Immature natural killer cell (primary cell): Measurements from ENCODE around the gene UCN. TPM values are rescaled to one million over a fixed set of nuclear protein-coding genes. Genes with fewer than 3 reads are reported as not detected.
A peak's percentile ranks its signal among the peaks of the same experiment; 100 is the strongest.
"Not testable (repeated sequence)": the region's sequence is repeated elsewhere in the genome, so short reads cannot be mapped to it uniquely, and the experiment has no call there.

Experiments used
- DNase-seq, 3 donors: peaks; one replicate each; pipeline ENCODE4 v3.0.0; 2022; ENCODE audit warnings: mixed read lengths in 1 of 3
- H3K27ac Mint-ChIP-seq, 6 donors: one replicate each; pipeline ENCODE4 v1.8.0; 2020; ENCODE audit warnings: mixed read lengths in 6 of 6, mild to moderate bottlenecking in 5 of 6, inconsistent platforms in 4 of 6, moderate library complexity in 3 of 6
- H3K27me3 Mint-ChIP-seq, 3 donors: one replicate each; pipeline ENCODE4 v1.8.0; 2020 to 2021; ENCODE audit warnings: low read depth in 3 of 3, mild to moderate bottlenecking in 3 of 3, mixed read lengths in 3 of 3, moderate library complexity in 3 of 3, inconsistent platforms in 1 of 3
- H3K36me3 Mint-ChIP-seq, 3 donors: one replicate each; pipeline ENCODE4 v1.8.0; 2020; ENCODE audit warnings: mixed read lengths in 3 of 3, inconsistent platforms in 2 of 3, mild to moderate bottlenecking in 2 of 3
- H3K4me1 Mint-ChIP-seq, 2 donors: one replicate each; pipeline ENCODE4 v1.8.0; 2020; ENCODE audit warnings: inconsistent platforms in 2 of 2, mild to moderate bottlenecking in 2 of 2, mixed read lengths in 2 of 2, moderate library complexity in 1 of 2
- H3K4me3 Mint-ChIP-seq, 5 donors: one replicate each; pipeline ENCODE4 v1.8.0; 2020; ENCODE audit warnings: mild to moderate bottlenecking in 5 of 5, mixed read lengths in 5 of 5, inconsistent platforms in 3 of 5, moderate library complexity in 3 of 5
- H3K9me3 Mint-ChIP-seq, 6 donors: one replicate each; pipeline ENCODE4 v1.8.0; 2020; ENCODE audit warnings: mild to moderate bottlenecking in 6 of 6, mixed read lengths in 6 of 6, inconsistent platforms in 4 of 6, moderate library complexity in 3 of 6
- polyA plus RNA-seq, 3 donors: library from polyadenylated mRNA; unstranded; fragments of 300-500 nt; fragmentation: Illumina TruSeq; gene quantifications; one replicate each; pipeline ENCODE4 v1.2.3, GENCODE V29; 2021

Gene UCN, protein sequence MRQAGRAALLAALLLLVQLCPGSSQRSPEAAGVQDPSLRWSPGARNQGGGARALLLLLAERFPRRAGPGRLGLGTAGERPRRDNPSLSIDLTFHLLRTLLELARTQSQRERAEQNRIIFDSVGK
- under 1 TPM in 1 of 3 donors, not detected in 2; 0.66 TPM for polyA plus RNA-seq

- no peak within 1 kb of the TSS for H3K27ac Mint-ChIP-seq
- no peak for DNase-seq
- H3K9me3 Mint-ChIP-seq = no peaks in the 10 kb centered on the region
- peaks cover 12 to 15% (median 15%) of the 10 kb centered on the region in 3 donors for H3K36me3 Mint-ChIP-seq
- H3K4me1 Mint-ChIP-seq = peaks cover 0 to 6% of the 10 kb centered on the region in 2 donors
- H3K27me3 Mint-ChIP-seq = peaks cover 3 to 12% (median 11%) of the 10 kb centered on the region in 3 donors
- H3K4me3 Mint-ChIP-seq = peak within 1 kb of the TSS in 2 of 5 donors; percentile 25 to 63
Observed at GRCh38 chr2:27308359-27308881, at the start of gene UCN. TSS of gene UCN (minus strand) at chr2:27308445. CDS start at chr2:27307895, 550 bp downstream.

DNA sequence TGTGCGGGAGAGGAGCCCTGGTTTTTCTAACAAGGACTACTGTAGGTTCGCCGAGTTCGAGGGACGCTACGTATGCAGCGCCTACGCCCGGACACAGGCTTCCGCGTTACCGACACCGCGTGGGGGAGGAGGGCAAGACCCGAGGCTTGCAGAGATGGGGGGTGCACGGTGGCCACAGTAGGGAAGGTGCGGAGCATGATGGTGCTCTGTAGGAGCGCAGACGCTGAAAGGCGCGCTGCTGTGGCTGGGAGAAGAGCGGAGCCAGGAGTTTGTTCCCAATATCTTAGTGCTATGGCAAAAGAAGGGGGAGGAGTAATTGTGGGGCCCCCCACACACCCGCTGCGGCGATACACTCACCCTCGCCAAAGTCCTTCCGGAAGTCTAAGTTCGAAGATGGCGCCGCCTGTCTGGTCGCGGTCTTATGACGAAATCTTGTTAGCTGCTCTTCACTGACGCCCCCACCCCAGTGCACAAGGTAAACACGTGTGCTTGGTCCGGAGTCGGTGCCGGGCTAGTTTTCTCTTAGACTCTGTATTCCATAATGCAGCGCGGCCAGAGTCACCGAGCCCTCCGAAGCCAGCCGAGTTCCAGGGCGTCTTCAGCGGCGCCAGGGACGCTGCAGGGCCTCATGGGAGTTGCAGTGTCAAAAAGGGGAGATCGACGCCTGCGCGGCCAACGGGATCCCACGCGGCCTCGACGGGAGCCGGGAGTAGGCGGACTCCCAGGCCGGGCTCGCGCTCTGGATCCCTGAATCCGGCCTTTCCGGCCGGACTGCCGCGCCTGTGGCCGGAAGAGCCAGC lies 48.3 kb upstream of the UCN start, which contains the start of gene GTF3C2:
Gene GTF3C2 (minus strand): TSS at position 383 of the 800 bp plus-strand sequence. CDS start 13,210 bp downstream, outside the sequence.
- Mint-ChIP-seq H3K4me3 (peak within 1 kb of the TSS; percentile 92 to 100 (median 98)), H3K4me1 (peaks cover 47 to 62% of the 10 kb centered on the region in 2 donors), H3K27me3 (peaks cover 6 to 12% (median 7%) of the 10 kb centered on the region in 3 donors), H3K27ac (peak within 1 kb of the TSS; percentile 94 to 100 (median 98)), H3K9me3 (no peaks in the 10 kb centered on the region), H3K36me3 (no peaks in the 10 kb centered on the region)
- DNase-seq = peak; percentile 94

DNA sequence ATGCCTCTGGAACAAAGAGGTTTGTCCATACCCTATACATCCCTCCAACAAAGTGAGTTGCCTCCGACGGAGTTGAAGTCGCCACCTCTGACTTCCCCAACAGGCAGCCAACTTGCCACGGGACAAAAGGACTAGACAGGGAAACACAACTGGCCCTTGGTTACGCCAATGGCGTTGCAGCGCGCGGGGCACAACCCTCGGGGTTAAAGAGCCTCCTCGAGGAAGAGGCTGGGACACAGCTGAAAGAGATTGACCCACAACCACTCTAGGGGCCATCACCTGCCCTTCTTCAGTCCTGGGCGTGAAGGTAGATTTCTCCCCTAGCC lies 47.8 kb upstream of the UCN start:
- peak overlapping the region; percentile 94 to 100 (median 98) for H3K27ac Mint-ChIP-seq
- H3K27me3 Mint-ChIP-seq = peaks cover 6 to 12% (median 7%) of the 10 kb centered on the region in 3 donors
- H3K4me1 Mint-ChIP-seq = peaks cover 48 to 63% of the 10 kb centered on the region in 2 donors
- DNase-seq = no peak
- H3K4me3 Mint-ChIP-seq = peak overlapping the region; percentile 92 to 100 (median 98)
- H3K9me3 Mint-ChIP-seq = no peaks in the 10 kb centered on the region
- no peaks in the 10 kb centered on the region for H3K36me3 Mint-ChIP-seq

- Mint-ChIP-seq H3K27me3 (peaks cover 6 to 12% (median 7%) of the 10 kb centered on the region in 3 donors), H3K4me3 (peak overlapping the region in 3 of 5 donors; percentile 38 to 100 (median 38)), H3K27ac (peak overlapping the region in 4 of 6 donors; percentile 5 to 100 (median 55)), H3K9me3 (no peaks in the 10 kb centered on the region), H3K36me3 (no peaks in the 10 kb centered on the region), H3K4me1 (peaks cover 52 to 71% of the 10 kb centered on the region in 2 donors)
- DNase-seq = no peak
Observed at GRCh38 chr2:27354597-27354927, 46.3 kb upstream of the UCN start.

DNA sequence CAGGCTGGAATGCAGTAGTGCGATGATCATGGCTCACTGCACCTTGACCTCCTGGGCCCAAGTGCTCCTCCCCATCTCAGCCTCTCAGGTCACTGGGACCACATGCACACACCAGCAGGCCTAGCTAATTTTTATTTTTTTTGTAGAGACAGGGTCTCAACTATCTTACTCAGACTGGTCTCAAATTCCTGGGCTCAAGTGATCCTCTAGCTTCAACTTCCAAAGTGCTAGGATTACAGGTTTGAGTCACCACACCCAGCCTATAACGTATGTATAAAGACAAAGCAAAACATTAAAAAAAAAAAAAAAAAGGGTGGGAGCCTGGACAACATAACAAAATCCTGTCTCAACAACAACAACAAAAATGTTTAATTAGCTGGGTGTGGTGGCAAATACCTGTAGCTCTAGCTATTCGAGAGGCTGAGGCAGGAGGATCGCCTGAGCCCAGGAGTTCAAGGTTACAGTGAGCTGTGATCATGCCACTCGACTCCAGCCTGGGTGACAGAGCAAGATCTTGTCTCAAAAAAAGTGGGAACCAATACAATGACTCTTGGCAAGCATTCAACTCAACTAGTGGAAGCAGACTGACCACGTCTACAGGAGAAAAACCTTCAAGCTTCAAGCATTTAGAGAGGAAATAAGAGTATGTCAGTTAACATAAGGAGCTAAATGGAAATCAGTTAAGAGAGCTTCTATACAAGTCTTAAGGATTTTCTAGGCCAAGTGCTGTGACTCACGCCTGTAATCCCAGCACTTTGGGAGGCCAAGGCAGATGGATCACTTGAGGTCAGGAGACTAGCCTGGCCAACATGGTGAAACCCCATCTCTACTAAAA lies 45.7 kb upstream of the UCN start:
- no peaks in the 10 kb centered on the region for H3K9me3 Mint-ChIP-seq
- H3K4me3 Mint-ChIP-seq = peak overlapping the region in 4 of 5 donors; percentile 30 to 38 (median 36)
- H3K36me3 Mint-ChIP-seq = no peaks in the 10 kb centered on the region
- peaks cover 6 to 12% (median 7%) of the 10 kb centered on the region in 3 donors for H3K27me3 Mint-ChIP-seq
- H3K4me1 Mint-ChIP-seq = peaks cover 54 to 76% of the 10 kb centered on the region in 2 donors
- no peak for DNase-seq
- peak overlapping the region in 3 of 6 donors; percentile 5 to 62 (median 50) for H3K27ac Mint-ChIP-seq

GRCh38 chr2:27353386-27353761 lies 45.1 kb upstream of the UCN start:
- peak overlapping the region in 1 of 6 donors; percentile 62 for H3K27ac Mint-ChIP-seq
- H3K4me1 Mint-ChIP-seq = peaks cover 51 to 72% of the 10 kb centered on the region in 2 donors
- H3K4me3 Mint-ChIP-seq = not testable (repeated sequence)

GRCh38 chr2:27351802-27352598 lies 43.8 kb upstream of the UCN start:
- H3K27ac Mint-ChIP-seq = peak overlapping the region in 5 of 6 donors; percentile 7 to 24 (median 9)
- peaks cover 6 to 10% (median 7%) of the 10 kb centered on the region in 3 donors for H3K27me3 Mint-ChIP-seq
- no peaks in the 10 kb centered on the region for H3K9me3 Mint-ChIP-seq
- no peaks in the 10 kb centered on the region for H3K36me3 Mint-ChIP-seq
- peaks cover 44 to 65% of the 10 kb centered on the region in 2 donors for H3K4me1 Mint-ChIP-seq
- no peak for DNase-seq
- H3K4me3 Mint-ChIP-seq = no peak overlapping the region

More at GRCh38 chr2:27353386-27353761, 45.1 kb upstream of the UCN start:
- H3K36me3 Mint-ChIP-seq, DNase-seq, H3K9me3 Mint-ChIP-seq: not testable (repeated sequence)
- peaks cover 6 to 12% (median 7%) of the 10 kb centered on the region in 3 donors for H3K27me3 Mint-ChIP-seq

DNA sequence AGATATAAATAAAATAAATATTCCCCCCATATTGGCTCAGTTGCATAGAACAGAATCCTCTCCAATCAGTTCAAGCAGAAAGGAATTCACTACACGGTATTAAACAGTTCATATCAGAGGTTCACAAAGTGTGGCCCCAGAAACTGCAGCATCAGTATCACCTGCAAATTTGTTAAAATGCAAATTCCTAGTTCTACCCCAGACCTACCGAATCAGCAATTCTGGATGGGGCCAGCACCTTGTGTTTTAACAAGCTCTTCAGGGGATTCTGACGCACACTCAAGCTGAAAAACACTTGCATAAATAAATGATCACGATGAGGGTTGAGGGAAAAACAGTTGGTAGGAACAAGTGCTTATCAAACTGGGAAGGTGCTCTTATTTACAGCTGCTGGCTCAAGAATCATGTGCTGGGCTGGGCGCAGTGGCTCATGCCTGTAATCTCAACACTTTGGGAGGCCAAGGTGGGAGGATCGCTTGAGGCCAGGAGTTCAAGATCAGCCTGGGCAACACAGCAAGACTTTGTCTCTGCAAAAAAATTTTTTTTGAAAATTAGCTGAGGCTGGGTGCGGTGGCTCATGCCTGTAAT lies 42.0 kb upstream of the UCN start:
- Mint-ChIP-seq H3K4me3 (no peak overlapping the region), H3K36me3 (no peaks in the 10 kb centered on the region), H3K27me3 (peaks cover 0 to 1% (median 0%) of the 10 kb centered on the region in 3 donors), H3K9me3 (no peaks in the 10 kb centered on the region), H3K27ac (peak overlapping the region in 1 of 6 donors; percentile 23), H3K4me1 (peaks cover 30 to 53% of the 10 kb centered on the region in 2 donors)
- no peak for DNase-seq

- H3K4me3 Mint-ChIP-seq = no peak overlapping the region
- peaks cover 0 to 2% (median 0%) of the 10 kb centered on the region in 6 donors for H3K9me3 Mint-ChIP-seq
- no peak overlapping the region for H3K27ac Mint-ChIP-seq
- peaks cover 0 to 4% (median 0%) of the 10 kb centered on the region in 3 donors for H3K36me3 Mint-ChIP-seq
- no peak for DNase-seq
- H3K4me1 Mint-ChIP-seq = peaks cover 24 to 41% of the 10 kb centered on the region in 2 donors
- H3K27me3 Mint-ChIP-seq = peaks cover 0 to 1% (median 0%) of the 10 kb centered on the region in 3 donors
Observed at GRCh38 chr2:27347641-27348040, 39.4 kb upstream of the UCN start.

DNA sequence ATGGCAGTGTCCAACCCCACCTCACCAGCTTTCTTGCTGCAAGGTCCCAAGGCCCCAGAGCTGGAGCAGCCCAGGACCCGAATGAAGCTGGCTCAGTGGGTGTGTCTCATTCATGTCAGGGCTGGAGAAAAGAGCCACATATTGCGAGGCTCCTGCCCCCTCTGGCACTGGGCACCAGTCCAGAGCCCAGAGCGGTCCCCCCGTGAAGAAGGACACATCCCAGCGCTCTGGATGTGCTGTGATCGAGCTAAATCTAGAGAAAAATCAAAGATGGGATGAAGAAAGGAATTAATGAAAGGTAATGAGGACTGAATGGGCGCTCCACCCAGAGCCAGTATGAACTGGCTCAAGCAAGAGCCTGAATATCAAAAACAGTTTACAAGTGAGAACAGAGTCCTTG lies 27.9 kb upstream of the UCN start:
- H3K4me3 Mint-ChIP-seq = no peak overlapping the region
- no peak overlapping the region for H3K27ac Mint-ChIP-seq
- no peak for DNase-seq
- H3K9me3 Mint-ChIP-seq = no peaks in the 10 kb centered on the region
- H3K36me3 Mint-ChIP-seq = peaks cover 9 to 38% (median 24%) of the 10 kb centered on the region in 3 donors
- no peaks in the 10 kb centered on the region for H3K4me1 Mint-ChIP-seq
- peaks cover 0 to 3% (median 0%) of the 10 kb centered on the region in 3 donors for H3K27me3 Mint-ChIP-seq

DNA sequence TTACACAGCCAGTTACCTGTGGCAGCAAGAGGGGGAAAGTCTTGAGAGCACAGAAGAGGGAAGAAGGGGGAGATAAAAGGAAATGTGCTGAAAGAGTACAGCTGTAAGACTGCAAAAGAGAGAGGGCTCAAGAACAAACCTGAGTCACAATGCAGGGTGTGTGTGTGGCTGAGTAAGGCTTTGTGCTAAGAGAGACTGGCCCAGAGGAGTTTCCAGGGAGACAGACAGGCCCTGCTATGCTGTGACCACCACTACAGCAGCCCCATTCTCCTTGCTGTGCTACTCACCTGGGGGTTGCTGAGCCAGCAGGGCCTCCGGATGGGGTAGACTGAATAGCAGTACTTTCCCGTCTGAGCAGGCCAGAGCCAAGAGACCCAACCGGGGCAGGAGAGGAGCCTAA lies 27.1 kb upstream of the UCN start:
- Mint-ChIP-seq H3K4me3 (no peak overlapping the region), H3K9me3 (no peaks in the 10 kb centered on the region), H3K4me1 (no peaks in the 10 kb centered on the region), H3K27me3 (peaks cover 0 to 3% (median 0%) of the 10 kb centered on the region in 3 donors), H3K36me3 (peaks cover 13 to 35% (median 24%) of the 10 kb centered on the region in 3 donors), H3K27ac (peak overlapping the region in 1 of 6 donors; percentile 43)
- no peak for DNase-seq

DNA sequence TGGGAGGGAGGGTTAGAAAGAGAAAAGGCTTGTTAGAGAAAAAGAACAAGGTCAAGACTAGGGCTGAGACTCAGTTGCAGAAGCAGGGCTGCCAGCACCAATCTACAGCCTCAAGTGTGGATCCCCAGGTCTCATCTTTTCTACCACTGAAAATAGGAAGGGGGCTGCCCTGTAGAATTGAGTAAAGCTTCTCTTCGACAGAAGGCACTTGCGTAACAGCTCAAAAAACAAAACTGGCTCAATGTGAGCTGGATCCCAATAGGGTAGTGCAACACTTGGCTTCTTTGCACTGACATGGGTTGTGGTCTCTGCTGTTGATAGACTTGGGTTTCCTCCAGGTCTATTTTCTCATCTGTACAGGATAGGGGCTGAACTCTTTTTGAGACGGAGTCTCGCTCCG lies 16.5 kb upstream of the UCN start:
- H3K4me3 Mint-ChIP-seq = peak overlapping the region; percentile 3 to 96 (median 40)
- H3K4me1 Mint-ChIP-seq = peaks cover 23 to 36% of the 10 kb centered on the region in 2 donors

More for the DNA sequence above, 16.5 kb upstream of the UCN start:
- peaks cover 10 to 26% (median 18%) of the 10 kb centered on the region in 3 donors for H3K36me3 Mint-ChIP-seq
- peak overlapping the region in 5 of 6 donors; percentile 29 to 98 (median 57) for H3K27ac Mint-ChIP-seq
- no peak for DNase-seq
- H3K9me3 Mint-ChIP-seq = no peaks in the 10 kb centered on the region
- peaks cover 2 to 4% (median 2%) of the 10 kb centered on the region in 3 donors for H3K27me3 Mint-ChIP-seq
